GM19351 (cell line): Measurements from ENCODE around the gene ASTN1.
"Not testable (repeated sequence)": the region's sequence is repeated elsewhere in the genome, so short reads cannot be mapped to it uniquely, and the experiment has no call there.

ENCODE experiments used
- ATAC-seq: cut with Tn5 transposase; IDR thresholded peaks from one replicate; pipeline ENCODE4 v1.9.1; 2021; ENCODE audit warnings: mild to moderate bottlenecking, moderate library complexity; ENCODE audit not compliant: unreplicated experiment

ASTN1 gene

DNA sequence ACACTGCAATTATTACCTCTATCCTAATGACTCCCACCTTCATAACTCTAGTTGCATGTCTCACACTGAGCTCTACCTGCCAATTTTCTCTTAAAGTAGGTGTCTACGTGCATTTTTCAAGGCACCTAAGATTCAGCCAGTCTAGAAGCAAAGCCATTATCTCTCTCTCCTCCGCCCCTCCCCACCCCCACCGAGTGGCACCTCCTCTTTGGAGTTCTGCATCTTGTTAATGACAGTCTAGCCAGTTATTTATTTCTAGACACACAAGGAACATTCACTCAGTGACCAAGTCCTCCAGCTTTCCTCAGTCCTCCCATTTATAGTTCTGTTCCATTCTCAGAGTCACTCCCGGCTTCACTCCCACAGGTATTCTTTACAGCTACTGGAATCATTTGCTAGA lies 47.6 kb downstream of the ASTN1 start:
- no peak for ATAC-seq

DNA sequence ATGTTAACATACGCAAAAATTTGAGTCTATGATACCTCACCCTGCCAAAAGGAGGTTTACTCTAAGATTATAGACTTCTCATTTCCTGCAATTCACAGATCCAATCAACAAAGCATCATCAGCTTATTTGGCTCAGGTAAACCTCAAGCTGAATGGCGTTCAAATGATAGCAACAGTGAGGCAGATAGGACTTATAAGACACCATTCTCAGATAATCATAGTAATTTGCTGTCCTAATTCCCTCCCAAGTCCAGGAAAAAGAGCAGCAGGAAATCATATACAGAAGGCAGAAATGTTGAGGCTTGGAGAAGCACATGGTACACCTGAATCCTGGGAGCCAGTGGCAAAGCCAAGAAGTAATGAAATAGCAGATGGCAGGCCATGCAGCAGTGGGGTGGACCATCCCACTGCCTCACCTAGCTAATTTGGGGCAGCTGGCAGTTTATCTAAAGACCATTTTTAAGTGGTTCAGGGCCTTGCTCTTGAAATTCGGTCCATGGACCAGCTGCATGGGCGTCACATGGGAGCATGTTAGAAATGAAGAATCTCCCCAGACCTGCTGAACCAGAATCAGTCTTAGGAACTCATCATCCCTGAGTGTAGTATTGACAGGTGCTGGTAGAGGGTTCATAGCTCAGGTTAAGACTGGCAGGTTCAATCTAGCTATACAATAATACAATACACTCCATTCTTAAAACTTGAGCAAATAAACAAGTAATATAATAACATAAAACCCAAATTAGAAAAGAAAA lies 57.7 kb downstream of the ASTN1 start:
- ATAC-seq: no peak

DNA sequence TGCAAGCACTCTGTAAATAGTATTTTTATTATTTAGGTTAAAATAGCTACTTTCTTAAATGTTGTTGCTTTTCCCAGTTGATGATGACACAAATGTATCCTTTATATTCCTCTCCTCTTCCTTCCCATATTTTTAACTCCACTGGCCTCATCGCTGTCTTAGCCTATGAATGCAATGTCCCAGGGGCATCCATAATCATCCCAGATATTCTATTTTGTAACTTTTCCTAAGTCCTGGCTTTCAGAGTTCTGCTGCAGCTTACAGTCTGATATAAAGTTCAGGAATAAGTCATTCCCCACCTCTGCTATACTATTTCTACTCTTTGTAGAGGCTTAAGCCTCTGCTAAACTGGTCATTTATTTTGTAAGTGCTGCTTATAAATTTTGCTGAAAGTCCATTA lies 58.3 kb downstream of the ASTN1 start:
- no peak for ATAC-seq

DNA sequence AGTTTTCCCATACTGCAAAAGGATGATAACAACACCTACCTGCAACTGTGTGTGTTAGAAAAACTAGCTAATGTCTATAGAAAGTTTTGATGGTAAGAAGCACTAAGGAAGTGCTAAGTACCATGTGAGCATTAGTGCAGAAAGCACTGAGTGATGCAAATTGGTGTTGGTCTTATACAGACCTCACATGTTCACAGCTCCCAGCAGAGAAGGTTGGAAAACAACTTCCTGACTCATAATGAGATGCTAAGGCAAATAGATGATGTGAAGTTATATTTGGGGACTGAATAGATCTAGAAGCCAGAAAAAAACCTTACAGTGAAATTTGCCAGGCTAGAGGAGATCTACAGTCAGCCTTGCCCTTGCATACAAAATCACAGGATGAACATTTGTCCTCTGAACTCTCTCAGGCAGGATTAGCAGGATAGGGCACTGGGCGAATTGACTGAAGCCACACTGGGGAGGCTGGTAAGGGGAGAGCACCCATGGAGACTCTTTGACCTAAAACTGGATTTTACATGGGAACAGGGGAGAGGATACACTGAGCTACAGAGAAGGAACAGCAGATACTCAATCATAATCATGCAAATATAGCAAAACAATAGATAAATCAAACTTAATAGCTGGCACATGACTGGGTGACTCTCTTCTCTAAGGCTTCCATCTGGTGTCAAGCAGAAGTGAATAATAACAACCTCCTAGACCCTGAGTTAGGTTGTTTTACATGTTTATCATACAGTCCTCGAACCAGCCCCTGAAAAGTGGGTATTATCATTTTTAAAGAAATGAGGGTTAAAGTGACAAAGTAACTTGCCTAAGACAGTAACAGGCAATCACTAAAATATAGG lies 61.3 kb downstream of the ASTN1 start:
- ATAC-seq: no peak

DNA sequence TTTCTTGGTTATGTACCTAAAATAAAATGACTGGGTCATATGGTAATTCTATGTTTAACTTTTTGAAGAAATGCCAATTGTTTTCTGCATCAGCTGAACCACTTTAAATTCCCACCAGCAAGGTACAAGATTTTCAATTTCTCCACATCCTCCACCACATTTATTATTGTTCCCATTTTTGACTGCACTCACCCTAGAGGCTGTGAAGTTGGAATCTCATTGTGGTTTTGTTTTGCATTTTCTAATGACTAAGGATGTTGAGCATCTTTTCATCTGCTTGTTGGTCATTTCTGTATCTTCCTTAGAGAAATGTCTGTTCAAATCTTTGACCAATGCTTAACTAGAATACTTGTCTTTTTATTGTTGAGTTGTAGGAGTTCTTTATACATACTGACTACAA lies 72.5 kb downstream of the ASTN1 start:
- no peak for ATAC-seq

DNA sequence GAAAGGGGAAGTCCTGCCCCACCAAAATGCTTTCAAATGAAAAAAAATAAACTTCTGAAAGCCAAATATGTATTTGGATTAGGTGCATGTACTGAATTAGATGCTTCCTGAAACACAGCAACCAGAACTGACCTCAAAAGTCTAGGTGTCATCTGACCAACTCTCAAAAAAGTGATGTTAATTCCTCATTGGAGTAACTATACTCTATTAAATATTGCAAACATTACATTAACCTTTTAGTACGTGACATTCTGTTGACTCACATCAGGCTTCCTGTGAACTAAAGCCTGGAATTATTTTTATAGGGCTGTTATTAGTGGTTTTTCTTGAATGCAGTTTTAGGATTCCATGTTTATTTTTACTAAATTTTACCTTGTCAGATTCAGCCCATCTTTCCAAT lies 73.5 kb downstream of the ASTN1 start:
- ATAC-seq: no peak

DNA sequence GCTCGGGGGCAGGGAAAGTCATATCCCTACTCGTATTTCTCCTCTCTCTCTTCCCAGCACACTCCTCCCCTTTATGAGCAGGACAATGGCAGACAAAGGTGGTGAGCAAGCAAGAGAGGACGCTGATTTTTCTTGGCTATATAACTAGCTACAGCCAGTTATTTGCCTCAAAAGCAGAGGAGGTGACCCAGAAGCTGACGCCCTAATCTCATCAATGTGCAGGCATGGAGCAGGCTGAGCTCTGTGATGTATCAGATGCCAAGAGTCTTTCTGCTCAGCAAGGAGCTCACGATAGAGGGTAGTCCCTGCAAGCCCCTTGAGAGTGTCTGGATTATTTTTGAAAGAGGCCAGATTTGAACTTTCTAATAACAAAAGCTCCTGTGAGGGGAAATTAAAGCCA lies 75.5 kb downstream of the ASTN1 start:
- ATAC-seq: no peak

DNA sequence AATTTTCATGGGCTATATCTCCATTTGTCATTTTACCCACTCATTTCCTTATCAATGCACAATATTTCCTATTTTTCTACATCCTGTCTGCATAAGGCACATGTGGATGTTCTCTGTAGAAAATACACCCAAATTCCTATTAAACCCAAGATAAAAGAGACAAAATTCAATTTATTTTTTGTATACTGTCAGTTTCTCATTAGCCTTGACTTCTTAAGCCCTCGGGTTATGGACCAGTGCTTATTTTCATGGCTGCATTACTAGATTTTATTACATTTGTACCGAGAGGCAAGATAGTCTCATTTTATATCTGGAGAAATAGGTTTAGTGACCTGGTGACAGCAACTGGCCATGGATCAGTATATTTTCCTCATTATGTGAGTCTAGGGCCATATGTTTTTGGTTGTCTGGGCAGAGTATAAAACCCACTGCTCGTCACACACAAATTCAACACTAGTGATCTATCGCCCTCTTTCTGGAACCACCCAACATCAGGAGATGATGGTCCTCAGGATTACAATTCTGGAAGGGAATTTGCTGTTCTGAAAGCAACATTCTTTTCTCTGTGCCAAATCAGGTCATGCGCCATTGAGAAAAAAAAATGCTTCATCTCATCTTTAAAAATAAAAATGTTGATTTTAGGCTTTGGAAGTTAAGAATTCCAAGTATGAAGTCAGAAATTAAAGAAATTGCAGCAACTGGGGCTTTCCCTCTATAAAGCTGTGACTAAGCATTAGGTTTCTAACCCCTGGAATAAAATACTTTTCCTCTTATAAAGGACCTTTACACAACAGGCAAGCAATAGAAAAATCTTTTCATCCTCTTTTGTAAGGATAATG lies 81.4 kb downstream of the ASTN1 start:
- ATAC-seq: no peak

DNA sequence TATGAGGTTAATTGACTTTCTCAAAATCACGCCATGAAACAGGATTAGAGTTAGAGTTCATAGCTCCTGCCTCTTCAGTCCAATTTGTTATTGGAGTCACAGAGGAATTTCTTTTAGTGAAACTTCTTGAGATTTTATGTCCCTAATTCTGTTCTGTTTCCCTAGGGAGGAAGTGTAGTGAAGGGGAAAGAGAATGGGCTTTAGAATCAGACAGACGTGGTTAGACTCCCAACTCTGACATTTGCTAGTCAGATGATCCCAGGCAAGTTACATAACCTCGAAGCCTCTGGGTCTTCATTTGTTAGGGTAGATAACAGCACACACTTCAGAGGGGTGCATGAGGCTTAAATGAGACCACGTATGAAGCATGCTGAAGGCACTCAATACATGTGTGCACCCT lies 83.9 kb downstream of the ASTN1 start:
- ATAC-seq: no peak

DNA sequence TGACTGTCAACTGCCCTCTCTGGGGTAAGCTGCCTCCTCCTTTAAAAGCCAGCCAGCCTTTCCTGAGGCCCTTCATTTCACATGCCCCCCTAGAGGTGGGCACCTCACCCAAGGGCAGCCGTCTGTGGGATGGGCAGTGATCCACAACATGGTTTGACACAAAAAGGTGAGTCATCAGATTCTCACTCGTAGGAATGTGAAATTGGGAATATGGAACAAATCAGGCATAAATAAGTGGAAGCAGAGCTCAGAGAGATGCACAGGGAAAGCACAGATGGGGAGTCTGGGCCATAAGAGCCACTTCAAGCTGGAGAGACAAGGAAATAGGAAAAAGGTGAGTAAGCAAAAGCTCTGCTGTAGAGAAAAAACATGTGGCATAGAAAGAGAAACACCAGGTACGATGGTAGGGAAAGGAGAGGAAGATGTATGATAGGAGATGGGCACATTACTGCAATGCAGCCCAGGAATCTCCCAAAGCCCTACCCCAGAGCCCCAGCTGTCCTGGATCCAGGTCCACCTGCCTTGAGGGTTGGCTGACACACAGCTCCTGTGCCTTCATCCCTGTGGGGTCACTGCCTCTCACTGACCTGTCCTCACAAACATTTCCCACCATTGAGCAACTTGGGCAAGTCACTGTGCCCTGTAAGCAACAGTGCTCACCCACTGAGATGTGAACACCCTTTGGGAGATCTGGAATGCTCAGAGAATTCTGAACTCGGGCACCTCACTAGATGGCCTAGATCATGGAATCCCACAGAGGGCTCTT lies 86.6 kb downstream of the ASTN1 start:
- ATAC-seq: no peak

DNA sequence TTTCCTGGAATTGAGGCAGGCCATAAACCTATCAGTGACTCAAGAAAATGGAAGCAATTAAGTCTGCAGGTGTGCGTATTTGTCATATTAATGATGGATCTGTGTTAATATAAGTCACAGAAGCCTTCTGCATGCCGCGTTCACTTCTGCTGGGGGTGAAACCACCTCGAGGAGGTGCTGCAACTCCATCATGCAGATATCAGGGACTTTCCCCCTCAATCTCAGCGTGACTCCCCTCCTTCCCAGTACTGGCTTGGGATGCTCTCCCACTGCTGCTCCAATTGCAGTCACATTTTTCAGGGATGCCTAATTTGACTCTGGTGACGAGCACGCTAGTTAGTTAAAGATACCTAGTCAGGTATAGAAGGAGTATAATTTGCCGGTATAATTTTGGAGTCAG lies 87.5 kb downstream of the ASTN1 start:
- ATAC-seq: no peak

DNA sequence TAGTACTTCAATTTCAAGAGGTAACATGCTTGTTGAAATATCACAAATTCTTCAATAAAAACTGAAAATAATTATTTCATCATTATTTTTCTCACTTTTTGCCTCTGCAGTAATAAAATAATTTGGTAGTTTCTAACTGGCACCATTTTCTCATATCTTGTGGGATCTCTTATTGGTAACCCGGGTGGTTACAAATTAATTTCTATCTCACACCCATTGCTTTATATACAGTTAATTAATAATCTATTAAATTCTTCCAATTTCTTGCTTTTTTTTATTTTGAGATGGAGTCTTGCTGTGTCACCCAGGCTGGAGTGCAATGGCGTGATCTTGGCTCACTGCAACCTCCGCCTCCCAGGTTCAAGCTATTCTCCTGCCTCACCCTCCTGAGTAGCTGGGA lies 89.7 kb downstream of the ASTN1 start:
- ATAC-seq: not testable (repeated sequence)

DNA sequence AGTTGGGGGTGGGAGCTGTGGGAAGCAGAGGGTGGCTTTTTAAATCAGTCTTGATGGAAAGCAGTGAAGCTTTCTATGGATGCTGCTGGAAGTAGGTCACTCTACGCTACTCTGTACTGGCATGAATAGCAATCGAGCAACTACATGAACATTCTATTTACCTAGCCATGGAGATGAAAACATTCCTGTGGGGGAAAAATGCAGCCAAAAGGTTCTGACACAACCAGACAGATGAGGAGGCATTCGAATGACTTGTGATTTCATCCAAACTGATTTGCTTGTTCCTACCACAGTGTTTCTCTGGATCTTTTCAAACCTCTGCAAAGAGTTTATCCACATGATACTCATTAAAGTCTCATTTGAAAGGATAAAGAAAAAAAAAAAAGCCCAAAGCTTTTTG lies 95.0 kb downstream of the ASTN1 start:
- ATAC-seq: no peak

DNA sequence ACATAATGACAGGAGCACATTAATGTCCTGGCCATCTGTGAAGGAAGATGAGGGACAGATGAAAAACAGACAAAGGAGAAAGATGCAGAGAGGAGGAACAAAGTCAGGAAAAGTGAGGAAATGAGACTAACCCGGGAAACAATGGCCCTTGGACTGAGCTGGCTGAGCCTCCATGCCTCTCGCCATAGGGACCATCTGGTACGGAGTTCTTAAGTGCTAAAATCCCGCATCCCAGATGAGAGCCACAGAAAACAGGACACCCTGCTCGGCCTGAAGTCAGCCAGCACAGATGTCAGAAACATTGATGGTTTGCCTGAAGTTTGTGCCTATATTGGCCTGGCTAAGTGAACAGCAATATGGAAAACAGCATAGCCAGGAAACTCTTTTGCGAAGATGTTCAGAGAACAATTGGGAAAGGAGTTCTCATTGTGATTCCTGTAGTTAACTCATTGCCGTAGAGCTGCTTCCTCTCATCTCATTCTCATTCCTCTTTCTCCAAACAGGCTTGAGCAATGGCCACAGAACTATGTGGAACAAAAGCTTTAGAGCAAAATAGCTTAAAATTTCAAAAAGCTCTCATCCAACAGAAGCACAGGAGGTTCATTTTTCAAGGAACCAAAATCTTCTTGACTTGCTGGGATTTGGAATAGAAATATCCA lies 96.6 kb downstream of the ASTN1 start:
- no peak for ATAC-seq

DNA sequence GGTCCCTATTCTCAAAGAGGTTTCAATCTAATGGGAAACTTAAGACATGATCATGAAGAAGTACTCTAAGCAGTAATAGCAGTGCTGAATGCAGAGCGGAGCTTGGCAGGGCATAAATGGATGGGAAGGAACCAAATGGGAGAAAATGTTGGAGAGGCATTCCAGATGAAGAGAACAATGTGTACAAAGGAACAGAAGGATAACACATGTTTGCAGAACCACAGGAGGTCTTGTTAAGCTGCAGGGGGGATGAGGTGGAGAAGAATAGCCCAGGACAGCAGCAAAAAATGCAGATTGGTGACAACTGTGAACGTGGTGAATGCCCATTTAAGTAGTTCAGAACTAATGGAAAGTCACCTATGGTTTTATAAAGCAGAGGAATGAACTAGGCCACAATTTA lies 99.1 kb downstream of the ASTN1 start:
- no peak for ATAC-seq

DNA sequence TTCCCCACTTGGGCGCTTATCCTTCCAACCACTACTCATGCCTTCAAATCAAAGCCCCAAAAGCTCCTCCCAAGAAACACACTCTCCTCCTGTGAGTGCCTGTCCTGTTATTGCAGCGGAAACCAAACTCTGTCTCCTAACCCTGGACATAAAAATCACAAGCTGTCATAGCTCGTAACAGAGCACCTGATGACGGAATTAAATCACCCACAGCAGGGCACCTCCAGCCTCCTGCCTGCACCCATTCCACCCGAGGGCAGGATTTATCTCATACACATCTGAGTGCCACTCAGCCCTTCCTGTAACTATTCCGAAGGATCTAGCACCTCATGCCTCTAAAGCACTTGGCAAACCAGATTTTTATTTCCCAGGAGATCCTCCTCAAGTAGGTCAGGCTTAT lies 100.9 kb downstream of the ASTN1 start:
- no peak for ATAC-seq

DNA sequence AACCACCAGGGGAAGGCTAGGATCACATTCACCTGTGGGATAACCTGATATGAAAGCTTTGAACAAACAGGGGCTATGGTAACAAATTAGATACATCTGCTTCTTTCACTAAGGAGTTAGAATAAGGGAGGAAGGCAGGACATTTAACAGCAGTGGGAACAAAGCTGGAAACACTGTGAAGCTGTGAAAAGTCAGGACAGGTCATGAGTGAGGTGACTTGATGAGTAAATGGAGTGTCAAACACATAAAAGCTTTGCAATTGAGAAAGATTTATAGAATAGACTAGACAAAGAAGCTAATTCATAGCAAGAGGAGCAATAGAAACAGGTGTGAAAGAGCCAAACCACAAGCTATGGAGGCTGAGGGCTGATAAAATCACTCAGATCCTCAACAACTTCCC lies 110.0 kb downstream of the ASTN1 start:
- ATAC-seq: no peak

DNA sequence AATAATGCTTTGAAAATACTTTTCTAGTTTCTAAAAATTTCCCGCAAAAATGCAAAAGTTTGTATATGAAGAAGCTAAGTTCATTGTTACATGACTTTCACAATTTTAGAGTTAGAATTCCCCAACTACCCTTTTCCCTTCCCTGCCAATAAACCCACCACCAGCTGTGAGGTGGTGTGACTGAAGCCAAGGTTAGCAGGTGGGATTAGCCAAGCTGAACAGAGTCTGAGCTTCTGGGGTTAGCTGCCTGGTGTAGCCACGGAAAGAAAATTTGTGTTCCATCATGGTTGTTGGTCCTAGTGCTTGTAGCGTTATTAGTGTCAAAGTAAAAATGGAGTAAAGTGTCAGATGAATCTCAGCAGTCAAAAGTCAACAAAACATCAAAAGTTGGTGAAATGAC lies 110.9 kb downstream of the ASTN1 start:
- ATAC-seq: no peak

DNA sequence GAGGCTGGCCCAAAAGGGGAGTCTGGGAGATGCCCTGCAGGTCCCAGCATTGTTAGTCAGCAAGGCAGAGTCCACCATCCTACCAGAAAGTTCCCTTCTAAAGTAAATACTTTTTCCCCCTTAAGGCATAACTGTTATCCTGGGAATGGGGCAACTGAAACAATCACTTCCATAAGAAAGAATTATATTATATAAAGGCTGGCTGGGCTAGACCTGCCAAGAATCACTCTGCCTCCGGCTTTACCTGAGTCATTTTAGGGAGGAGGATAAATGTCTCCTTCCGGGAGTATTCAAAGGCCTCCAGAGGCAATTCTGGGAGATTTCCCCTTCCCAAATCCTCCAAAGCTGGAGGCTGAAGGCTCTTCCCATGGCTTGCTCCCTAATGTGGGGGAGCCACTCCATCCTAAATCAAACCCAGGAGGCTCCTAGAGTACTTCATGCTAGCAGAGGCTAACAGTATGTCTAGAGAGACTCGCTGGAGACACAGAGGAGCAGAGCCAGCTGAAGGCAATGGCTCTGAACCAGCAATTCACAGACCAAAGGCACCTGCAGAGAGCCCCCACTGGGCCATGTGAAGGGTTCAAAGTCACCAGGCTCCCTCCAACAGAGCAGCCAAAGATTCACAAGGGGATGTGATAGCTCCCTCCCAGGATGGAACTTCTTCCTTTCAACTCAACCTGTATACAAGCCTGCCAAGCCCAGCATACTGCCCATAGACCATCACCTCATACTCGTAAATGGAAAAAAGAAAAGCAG lies 116.0 kb downstream of the ASTN1 start:
- ATAC-seq: no peak

DNA sequence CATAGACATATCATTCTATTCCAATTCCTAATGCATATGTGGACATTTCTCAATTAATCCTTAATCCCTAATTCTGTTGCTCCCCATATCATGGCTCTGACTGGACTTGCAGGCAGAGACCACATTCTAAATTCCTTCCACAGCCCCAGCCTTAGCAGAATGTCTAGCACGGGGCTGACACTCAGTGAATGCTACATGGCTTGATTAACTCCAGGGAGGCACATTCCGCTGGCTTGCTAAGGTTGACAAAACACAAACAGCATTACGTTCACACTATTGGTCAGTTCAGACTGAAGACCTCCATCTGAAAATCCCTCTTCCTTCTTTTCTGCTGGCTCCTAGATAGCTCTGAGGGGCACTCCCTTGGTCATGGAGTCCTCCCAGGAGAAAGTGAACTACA lies 119.4 kb downstream of the ASTN1 start:
- ATAC-seq: no peak
